NT2/D1 (cell line): ENCODE measurements around the gene MDM2.

ENCODE experiments used
- DNase-seq: peaks from one replicate; pipeline ENCODE4 v3.0.0-alpha.2; 2011; ENCODE audit warnings: low read depth, low spot score
- H3K27me3 ChIP-seq: 2 replicates; pipeline ENCODE4 v1.6.0; 2011; ENCODE audit warnings: mild to moderate bottlenecking; ENCODE audit not compliant: insufficient read length, insufficient read depth
- H3K36me3 ChIP-seq: 2 replicates; pipeline ENCODE4 v1.6.1; 2011; ENCODE audit warnings: mild to moderate bottlenecking, low read length, mixed read lengths; ENCODE audit not compliant: insufficient read depth, insufficient read length
- H3K4me1 ChIP-seq: 2 replicates; pipeline ENCODE4 v1.5.1; 2011; ENCODE audit not compliant: insufficient read depth, insufficient read length
- H3K4me3 ChIP-seq: 2 replicates; pipeline ENCODE4 v1.5.1; 2011; ENCODE audit warnings: low read depth; ENCODE audit not compliant: insufficient read length
- H3K9ac ChIP-seq: 2 replicates; pipeline ENCODE4 v1.6.0; 2011; ENCODE audit warnings: low read depth; ENCODE audit not compliant: insufficient read length
- H3K9me3 ChIP-seq: 2 replicates; pipeline ENCODE4 v1.5.1; 2011; ENCODE audit warnings: mild to moderate bottlenecking, low read length; ENCODE audit not compliant: insufficient read depth
- SUZ12 ChIP-seq: IDR thresholded peaks from 2 replicates; pipeline ENCODE4 v1.6.1; 2011; ENCODE audit not compliant: insufficient read length, insufficient read depth; ENCODE audit errors: extremely low read depth
- YY1 ChIP-seq: IDR thresholded peaks from 2 replicates; pipeline ENCODE4 v1.6.1; 2011; ENCODE audit not compliant: insufficient read length, insufficient read depth
- ZNF274 ChIP-seq: IDR thresholded peaks from 2 replicates; pipeline ENCODE4 v1.6.1; 2011; ENCODE audit warnings: mild to moderate bottlenecking, low read depth, low read length

The MDM2 gene

GRCh38 chr12:68870011-68870410 lies 62.0 kb downstream of the MDM2 start:
- no peak for DNase-seq
- TF ChIP-seq YY1 (no peak), ZNF274 (no peak), SUZ12 (no peak)
- Histone ChIP-seq H3K4me1 (peaks cover 6% of the 10 kb centered on the region), H3K9ac (no peak overlapping the region), H3K36me3 (no peaks in the 10 kb centered on the region), H3K27me3 (no peaks in the 10 kb centered on the region), H3K9me3 (no peaks in the 10 kb centered on the region), H3K4me3 (no peak overlapping the region)

GRCh38 chr12:68870443-68870842 lies 62.5 kb downstream of the MDM2 start:
- Histone ChIP-seq H3K9ac (no peak overlapping the region), H3K27me3 (no peaks in the 10 kb centered on the region), H3K4me1 (peaks cover 6% of the 10 kb centered on the region), H3K4me3 (no peak overlapping the region), H3K9me3 (no peaks in the 10 kb centered on the region), H3K36me3 (no peaks in the 10 kb centered on the region)
- TF ChIP-seq YY1 (no peak), ZNF274 (no peak), SUZ12 (no peak)
- DNase-seq = no peak

GRCh38 chr12:68871396-68871795 lies 63.4 kb downstream of the MDM2 start:
- no peak overlapping the region for H3K4me3 ChIP-seq
- H3K4me1 ChIP-seq = peaks cover 6% of the 10 kb centered on the region
- H3K9ac ChIP-seq = no peak overlapping the region
- H3K9me3 ChIP-seq = no peaks in the 10 kb centered on the region
- no peak for DNase-seq
- no peaks in the 10 kb centered on the region for H3K27me3 ChIP-seq
- TF ChIP-seq ZNF274 (no peak), SUZ12 (no peak), YY1 (no peak)
- H3K36me3 ChIP-seq = no peaks in the 10 kb centered on the region

GRCh38 chr12:68871921-68872320 lies 63.9 kb downstream of the MDM2 start:
- peak; percentile 39 for DNase-seq
- no peak for TF ChIP-seq ZNF274
- no peak for TF ChIP-seq SUZ12
- no peak for TF ChIP-seq YY1
- Histone ChIP-seq H3K36me3 (no peaks in the 10 kb centered on the region), H3K4me3 (no peak overlapping the region), H3K4me1 (peaks cover 6% of the 10 kb centered on the region), H3K9ac (no peak overlapping the region), H3K9me3 (no peaks in the 10 kb centered on the region), H3K27me3 (no peaks in the 10 kb centered on the region)

GRCh38 chr12:68873316-68873715 lies 65.3 kb downstream of the MDM2 start:
- no peak for TF ChIP-seq SUZ12
- TF ChIP-seq ZNF274 = no peak
- no peak for TF ChIP-seq YY1
- H3K4me1 ChIP-seq = no peaks in the 10 kb centered on the region
- H3K27me3 ChIP-seq = no peaks in the 10 kb centered on the region
- no peak overlapping the region for H3K4me3 ChIP-seq
- no peak overlapping the region for H3K9ac ChIP-seq
- no peaks in the 10 kb centered on the region for H3K36me3 ChIP-seq
- DNase-seq = no peak
- peaks cover 8% of the 10 kb centered on the region for H3K9me3 ChIP-seq

GRCh38 chr12:68876461-68876860 lies 68.5 kb downstream of the MDM2 start:
- TF ChIP-seq ZNF274 = no peak
- no peak for TF ChIP-seq SUZ12
- TF ChIP-seq YY1 = no peak
- Histone ChIP-seq H3K27me3 (no peaks in the 10 kb centered on the region), H3K9ac (no peak overlapping the region), H3K36me3 (no peaks in the 10 kb centered on the region), H3K4me1 (no peaks in the 10 kb centered on the region), H3K4me3 (no peak overlapping the region), H3K9me3 (peaks cover 14% of the 10 kb centered on the region)
- no peak for DNase-seq

GRCh38 chr12:68877583-68877982 lies 69.6 kb downstream of the MDM2 start:
- no peaks in the 10 kb centered on the region for H3K36me3 ChIP-seq
- H3K27me3 ChIP-seq = no peaks in the 10 kb centered on the region
- H3K4me1 ChIP-seq = no peaks in the 10 kb centered on the region
- DNase-seq = no peak
- H3K4me3 ChIP-seq = no peak overlapping the region
- peaks cover 14% of the 10 kb centered on the region for H3K9me3 ChIP-seq
- no peak for TF ChIP-seq ZNF274
- TF ChIP-seq SUZ12 = no peak
- no peak for TF ChIP-seq YY1
- H3K9ac ChIP-seq = no peak overlapping the region

GRCh38 chr12:68878283-68878682 lies 70.3 kb downstream of the MDM2 start:
- no peak for DNase-seq
- H3K4me3 ChIP-seq = no peak overlapping the region
- no peaks in the 10 kb centered on the region for H3K36me3 ChIP-seq
- no peaks in the 10 kb centered on the region for H3K4me1 ChIP-seq
- no peak overlapping the region for H3K9ac ChIP-seq
- TF ChIP-seq ZNF274 (no peak), SUZ12 (no peak), YY1 (no peak)
- peaks cover 14% of the 10 kb centered on the region for H3K9me3 ChIP-seq
- no peaks in the 10 kb centered on the region for H3K27me3 ChIP-seq
